HCT116 (cell line): Measurements from ENCODE around the gene LYPD4. TPM values are rescaled to one million over a fixed set of nuclear protein-coding genes. Genes with fewer than 3 reads are reported as not detected.

Source experiments
- ATAC-seq: fragments of 200-7000 bp; cut with Tn5 transposase; 2 replicates; pipeline ENCODE4 v1.9.1; 2020; ENCODE audit warnings: mild to moderate bottlenecking, moderate library complexity
- BruUV-seq: library from RNA; stranded (reverse); fragments of 400-500 nt; replicated peaks from 2 replicates; lab custom pipeline; 2021; lab: Mats Ljungman, UMichigan
- CTCF ChIA-PET: fragments of 300-600 bp; sonication (Branson Sonifier 250); formaldehyde crosslinking; loops from one replicate; lab custom pipeline; 2021; ENCODE audit warnings: antibody characterized with exemption; lab: Charles Lee
- POLR2A ChIA-PET: fragments of 300-600, 350-600 bp; sonication (Branson Sonifier 250); formaldehyde crosslinking; loops from one replicate; lab custom pipeline; 2021; ENCODE audit warnings: antibody characterized with exemption; lab: Charles Lee
- RAD21 ChIA-PET, 2 experiments: fragments of 300-600 bp; sonication (Branson Sonifier 250); formaldehyde crosslinking; loops; one replicate each; lab custom pipeline; 2023; ENCODE audit warnings: low total read pairs in 2 of 2; ENCODE audit not compliant: uncharacterized antibody in 2 of 2, unreplicated experiment in 2 of 2, low non-redundant PET in 1 of 2; lab: Charles Lee
- DNase-seq: peaks from one replicate; pipeline ENCODE4 v3.0.0-alpha.2; 2010; ENCODE audit warnings: low read depth, low spot score
- H2AFZ ChIP-seq: fragments of 200-600 bp; shearing (Covaris generic), sonication (generic); 2 replicates; pipeline ENCODE4 v1.6.1; 2017; ENCODE audit warnings: low read depth, mixed run types, mixed read lengths, antibody characterized with exemption, low read length; ENCODE audit not compliant: poor library complexity, severe bottlenecking
- H3K27ac ChIP-seq: 2 replicates; pipeline ENCODE4 v1.5.1; 2012; ENCODE audit warnings: low read depth, low read length
- H3K27me3 ChIP-seq: fragments of 200-600 bp; sonication (generic); 2 replicates; pipeline ENCODE4 v1.6.1; 2016; ENCODE audit warnings: mixed run types, low read length, mixed read lengths; ENCODE audit not compliant: insufficient read depth
- H3K36me3 ChIP-seq, 2 experiments: fragments of 200-500 bp in 1 of 2; fragments of 200-600 bp in 1 of 2; sonication (Bioruptor generic) in 1 of 2; sonication (generic) in 1 of 2; 2 replicates each; pipeline versions ENCODE4 v1.5.1 to v1.6.1; 2014 to 2016; ENCODE audit warnings: low read length in 2 of 2, inconsistent platforms in 1 of 2, mixed read lengths in 1 of 2, mixed run types in 1 of 2; ENCODE audit not compliant: insufficient read depth in 2 of 2, control insufficient read depth in 1 of 2
- H3K4me1 ChIP-seq, 2 experiments: fragments of 200-600 bp in 1 of 2; sonication (generic) in 1 of 2; 2 replicates each; pipeline versions ENCODE4 v1.5.1 to v1.6.1; 2012 to 2017; ENCODE audit warnings: low read length in 2 of 2, inconsistent platforms in 1 of 2, mild to moderate bottlenecking in 1 of 2, mixed read lengths in 1 of 2, mixed run types in 1 of 2, moderate library complexity in 1 of 2; ENCODE audit not compliant: insufficient read depth in 2 of 2, control insufficient read depth in 1 of 2
- H3K4me2 ChIP-seq: fragments of 200-600 bp; sonication (generic); 2 replicates; pipeline ENCODE4 v1.6.1; 2017; ENCODE audit warnings: mixed run types, low read length, mixed read lengths
- H3K4me3 ChIP-seq, 2 experiments: fragments of 200-600 bp in 1 of 2; sonication (generic) in 1 of 2; replicated peaks in 1 of 2; 2 replicates each; pipeline ENCODE4 v1.5.1; 2011 to 2016; ENCODE audit warnings: low read length in 2 of 2, control low read depth in 1 of 2, low read depth in 1 of 2, mild to moderate bottlenecking in 1 of 2, mixed read lengths in 1 of 2, mixed run types in 1 of 2
- H3K79me2 ChIP-seq: fragments of 200-600 bp; sonication (generic); 2 replicates; pipeline ENCODE4 v1.6.1; 2017; ENCODE audit warnings: mild to moderate bottlenecking, mixed run types, low read length, moderate library complexity, mixed read lengths; ENCODE audit not compliant: insufficient read depth
- H3K9ac ChIP-seq: fragments of 200-600 bp; sonication (generic); 2 replicates; pipeline ENCODE4 v1.6.1; 2016; ENCODE audit warnings: low read length, mixed read lengths
- H3K9me2 ChIP-seq: fragments of 200-600 bp; sonication (generic), shearing (Covaris generic); 2 replicates; pipeline ENCODE4 v1.6.1; 2017; ENCODE audit warnings: mixed run types, mild to moderate bottlenecking, moderate library complexity; ENCODE audit not compliant: insufficient read depth
- H3K9me3 ChIP-seq, 2 experiments: fragments of 200-500 bp in 1 of 2; fragments of 200-600 bp in 1 of 2; sonication (Bioruptor generic) in 1 of 2; sonication (generic) in 1 of 2; 2 replicates each; pipeline ENCODE4 v1.6.1; 2014 to 2017; ENCODE audit warnings: low read length in 2 of 2, mixed read lengths in 2 of 2, inconsistent platforms in 1 of 2, low read depth in 1 of 2, mild to moderate bottlenecking in 1 of 2, mixed run types in 1 of 2, moderate library complexity in 1 of 2; ENCODE audit not compliant: control insufficient read depth in 1 of 2, insufficient read depth in 1 of 2
- H4K20me1 ChIP-seq: fragments of 200-600 bp; sonication (generic), shearing (Covaris generic); 2 replicates; pipeline ENCODE4 v1.6.1; 2017; ENCODE audit warnings: mixed run types, mild to moderate bottlenecking, moderate library complexity; ENCODE audit not compliant: insufficient read depth
- CEBPB ChIP-seq: IDR thresholded peaks from 2 replicates; pipeline ENCODE4 v1.6.1; 2012; ENCODE audit warnings: low read depth
- CTCF ChIP-seq, 3 experiments: fragments of 200-600 bp in 1 of 3; sonication (generic) in 1 of 3; IDR thresholded peaks in 2 of 3; conservative IDR thresholded peaks in 1 of 3; 2 replicates each; pipeline ENCODE4 v1.5.1; 2012 to 2017; ENCODE audit warnings: low read depth in 2 of 3, low read length in 2 of 3, antibody characterized with exemption in 1 of 3, borderline replicate concordance in 1 of 3, control low read depth in 1 of 3, mild to moderate bottlenecking in 1 of 3, mixed read lengths in 1 of 3, mixed run types in 1 of 3, moderate library complexity in 1 of 3; ENCODE audit not compliant: insufficient read depth in 1 of 3
- ELF1 ChIP-seq: IDR thresholded peaks from 2 replicates; pipeline ENCODE4 v1.6.1; 2012; ENCODE audit warnings: low read depth, borderline replicate concordance
- POLR2AphosphoS5 ChIP-seq: IDR thresholded peaks from 2 replicates; pipeline ENCODE4 v1.6.1; 2011; ENCODE audit warnings: mild to moderate bottlenecking, low read depth, low read length, moderate library complexity
- RAD21 ChIP-seq: IDR thresholded peaks from 2 replicates; pipeline ENCODE4 v1.6.1; 2012; ENCODE audit warnings: low read depth, mild to moderate bottlenecking
- SIN3A ChIP-seq: IDR thresholded peaks from 2 replicates; pipeline ENCODE4 v1.6.1; 2012; ENCODE audit warnings: low read depth
- TCF7L2 ChIP-seq: IDR thresholded peaks from 2 replicates; pipeline ENCODE4 v1.7.0; 2011; ENCODE audit warnings: borderline replicate concordance, inconsistent platforms; ENCODE audit not compliant: insufficient read depth, insufficient read length; ENCODE audit errors: extremely low read depth
- ZFX ChIP-seq: fragments of 450-650 bp; IDR thresholded peaks from 2 replicates; pipeline ENCODE4 v1.6.1; 2017
- intact Hi-C: fragments of 100-400 bp; cut with micrococcal nuclease; formaldehyde crosslinking; loops from 2 replicates; pipeline ENCODE4 v1.10.0; 2022
- total RNA-seq: library from RNA; stranded (reverse); gene quantifications from one replicate; pipeline ENCODE4 v1.2.1, GENCODE V29; 2021; ENCODE audit not compliant: unreplicated experiment

Gene LYPD4
- total RNA-seq, 1 experiment from 2014 or later, result not detected

DNA sequence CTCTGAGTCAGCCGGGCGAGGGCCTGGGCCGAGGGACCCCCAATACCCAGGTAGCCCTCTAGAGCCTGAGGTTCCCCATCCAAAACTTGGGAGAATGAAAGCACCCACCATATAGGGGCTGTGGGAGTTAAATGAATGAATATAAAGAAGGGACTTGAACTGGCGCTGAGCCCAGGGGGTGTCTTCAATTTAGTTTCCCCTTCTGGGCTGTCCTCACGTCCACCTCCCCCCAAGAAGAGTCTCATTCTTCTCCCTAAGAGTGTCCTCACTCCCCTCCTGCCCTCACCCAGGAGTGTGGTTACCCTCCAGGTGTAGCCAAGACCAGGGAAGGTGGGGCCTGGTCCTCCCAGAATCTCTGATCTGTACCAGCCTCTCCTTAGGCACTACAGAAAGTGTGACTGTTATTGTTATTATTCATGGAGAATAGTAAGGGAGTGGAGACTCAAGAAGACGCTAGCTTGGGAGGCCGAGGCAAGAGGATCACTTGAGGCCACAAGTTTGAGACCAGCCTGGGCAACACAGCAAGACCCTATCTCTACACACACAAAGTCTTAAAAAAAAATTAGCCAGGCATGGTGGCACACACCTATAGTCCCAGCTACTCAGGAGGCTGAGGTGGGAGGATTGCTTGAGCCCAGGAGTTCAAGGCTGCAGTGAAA is 35.3 kb upstream of the LYPD4 start:
- ChIA-PET CTCF (no interaction called here), POLR2A (no interaction called here), RAD21 (no interaction called here)
- Histone ChIP-seq H3K36me3 (no peaks in the 10 kb centered on the region), H3K27me3 (no peaks in the 10 kb centered on the region), H3K9me3 (no peaks in the 10 kb centered on the region), H3K79me2 (peaks cover 12% of the 10 kb centered on the region), H3K9me2 (no peaks in the 10 kb centered on the region), H3K9ac (no peak overlapping the region), H3K4me1 (peaks cover 2 to 15% of the 10 kb centered on the region in 2 experiments; a peak in 3 of 4 replicates), H3K4me3 (no peak overlapping the region), H3K27ac (no peak overlapping the region), H2AFZ (no peak overlapping the region), H4K20me1 (no peaks in the 10 kb centered on the region), H3K4me2 (no peak overlapping the region)
- BruUV-seq, result no TSS peak
- TF ChIP-seq POLR2AphosphoS5, result no peak
- TF ChIP-seq SIN3A, result no peak
- TF ChIP-seq ELF1, result no peak
- no peak for TF ChIP-seq CTCF (IDR thresholded peaks at IDR 0.05 in 2 of 3, conservative IDR thresholded peaks at IDR 0.05 in 1 of 3; ENCODE audit: borderline replicate concordance in 1 of 3, insufficient read depth in 1 of 3, low read depth in 2 of 3, low read length in 2 of 3)
- no peak for TF ChIP-seq TCF7L2
- TF ChIP-seq ZFX, result no peak
- TF ChIP-seq CEBPB, result no peak
- no peak for TF ChIP-seq RAD21
- intact Hi-C loops, result loop anchor here (5.0 kb wide), 1 partner anchor 48 kb away; the partner anchor contains the start of gene ERFL
- no peak for ATAC-seq
- no peak for DNase-seq
